ENCODE data around the gene TMEM101. TPM values are rescaled to one million over a fixed set of nuclear protein-coding genes. Genes with fewer than 3 reads are reported as not detected.

Gene TMEM101
- total and polyA plus RNA-seq, 2 donors (not counting 3 experiments of a cell fraction or from before 2014, with no cell fraction given), result 30.4 to 60.2 TPM

- no peaks in the 10 kb centered on the region for H4K20me1 ChIP-seq (replicated peaks; ENCODE audit: control insufficient read depth, extremely low read depth, insufficient read depth, low read length)
- H3K27me3 ChIP-seq (ENCODE audit: control insufficient read depth in 2 of 2, insufficient read depth in 2 of 2, low read length in 2 of 2), result no peaks in the 10 kb centered on the region
- no peak overlapping the region for H3K27ac ChIP-seq (ENCODE audit: insufficient read depth, low read depth, low read length)
- no peaks in the 10 kb centered on the region for H3K9me1 ChIP-seq (replicated peaks; ENCODE audit: control insufficient read depth, extremely low read depth, insufficient read depth, low read length)
- no peak overlapping the region for H3K9ac ChIP-seq (replicated peaks; ENCODE audit: extremely low read depth, insufficient read depth, low read length)
- CTCF ChIA-PET, result interaction anchor here (1.0 to 7.6 kb wide), 2 partner anchors 12 to 86 kb away, joined by 6 to 38 read pairs; no protein-coding TSS in a partner anchor
- H3K4me2 ChIP-seq (ENCODE audit: insufficient read depth, low read length), result no peak overlapping the region
- H3K4me1 ChIP-seq (ENCODE audit: control insufficient read depth, extremely low read depth, insufficient read depth, low read length), result peaks cover 9% of the 10 kb centered on the region
- dilution Hi-C loops (cut with MboI; ENCODE audit: extremely low pct_ligation_motif_present, low sequenced_read_pairs), result no loop called here
- H3K36me3 ChIP-seq (ENCODE audit: control insufficient read depth in 2 of 2, extremely low read depth in 1 of 2, insufficient read depth in 2 of 2, low read length in 2 of 2), result peaks cover 7 to 13% of the 10 kb centered on the region in 2 experiments
- POLR2A ChIA-PET, result no interaction called here
- no peaks in the 10 kb centered on the region for H3K9me3 ChIP-seq (replicated peaks; ENCODE audit: control insufficient read depth, insufficient read depth, low read length)
- H3K79me2 ChIP-seq (ENCODE audit: control insufficient read depth, insufficient read depth, low read length), result no peaks in the 10 kb centered on the region
- TF ChIP-seq GATA2 (IDR thresholded peaks at IDR 0.05; ENCODE audit: insufficient read depth, insufficient read length, low read depth, low read length) (no peak), CTCF (IDR thresholded peaks at IDR 0.05; ENCODE audit: extremely low read depth in 1 of 2, insufficient read depth in 1 of 2, low read depth in 1 of 2, low read length in 2 of 2) (no peak), FOS (IDR thresholded peaks at IDR 0.05; ENCODE audit: borderline replicate concordance, insufficient read depth, low read length) (no peak), MAX (IDR thresholded peaks at IDR 0.05; ENCODE audit: insufficient read depth, insufficient read length) (no peak), POLR2A (IDR thresholded peaks at IDR 0.05; ENCODE audit: low read depth, low read length) (no peak), JUN (IDR thresholded peaks at IDR 0.05; ENCODE audit: borderline replicate concordance, insufficient read depth, insufficient read length, low read depth) (no peak), POLR2AphosphoS5 (IDR thresholded peaks at IDR 0.05; ENCODE audit: insufficient read depth, low read depth, low read length) (no peak), MYC (IDR thresholded peaks at IDR 0.05; ENCODE audit: low read depth, low read length) (no peak), EZH2 (IDR thresholded peaks at IDR 0.05; ENCODE audit: borderline replicate concordance, low read depth, low read length, severe bottlenecking) (no peak)
- DNase-seq (ENCODE audit: low read depth, low spot score) (no peak), FAIRE-seq (no peak)
- intact Hi-C loops (cut with micrococcal nuclease), result no loop called here
- BruUV-seq (replicated peaks), result no TSS peak
- no peak overlapping the region for H3K4me3 ChIP-seq (replicated peaks in 1 of 3; ENCODE audit: insufficient read depth in 1 of 3, low read depth in 1 of 3, low read length in 3 of 3)
- no peak overlapping the region for H2AFZ ChIP-seq (ENCODE audit: low read depth, low read length)
Measured at GRCh38 chr17:44030482-44030881, 15.7 kb upstream of the TMEM101 start.

Data from endothelial cell of umbilical vein (primary cell).